D341Med (cell line): Measurements from ENCODE around the gene IFT80.

Experiments
- DNase-seq: peaks from one replicate; pipeline ENCODE4 v3.0.0; 2012; ENCODE audit warnings: low spot score

IFT80 gene

GRCh38 chr3:160400702-160401150, 1.7 kb upstream of the IFT80 start:
- DNase-seq, result peak; percentile 48

GRCh38 chr3:160400030-160400701, 1.1 kb upstream of the IFT80 start:
- DNase-seq, result peak; percentile 37

GRCh38 chr3:160398820-160399124, 253 bp downstream of the IFT80 start:
- no peak for DNase-seq

GRCh38 chr3:160395297-160395696, 3.7 kb downstream of the IFT80 start:
- peak; percentile 34 for DNase-seq

GRCh38 chr3:160394009-160394392, 5.0 kb downstream of the IFT80 start:
- DNase-seq, result no peak

- DNase-seq, result no peak
Observed at GRCh38 chr3:160393346-160394008, 5.5 kb downstream of the IFT80 start.

GRCh38 chr3:160392798-160393197, 6.2 kb downstream of the IFT80 start:
- DNase-seq, result no peak

GRCh38 chr3:160390565-160391138, 8.4 kb downstream of the IFT80 start:
- no peak for DNase-seq

- no peak for DNase-seq
Observed at GRCh38 chr3:160384639-160385318, 14.2 kb downstream of the IFT80 start.

- DNase-seq, result no peak
Observed at GRCh38 chr3:160381470-160381869, 17.6 kb downstream of the IFT80 start.

- DNase-seq, result no peak
Observed at GRCh38 chr3:160379628-160380214, 19.3 kb downstream of the IFT80 start.

GRCh38 chr3:160378331-160379109, 20.5 kb downstream of the IFT80 start:
- DNase-seq, result no peak

GRCh38 chr3:160376681-160377080, 22.3 kb downstream of the IFT80 start:
- no peak for DNase-seq

GRCh38 chr3:160374925-160375324, 24.1 kb downstream of the IFT80 start:
- DNase-seq, result no peak

GRCh38 chr3:160374472-160374871, 24.6 kb downstream of the IFT80 start:
- DNase-seq, result no peak

- no peak for DNase-seq
Observed at GRCh38 chr3:160373655-160374054, 25.4 kb downstream of the IFT80 start.

- no peak for DNase-seq
Observed at GRCh38 chr3:160372780-160373179, 26.2 kb downstream of the IFT80 start.

GRCh38 chr3:160370987-160371857, 27.8 kb downstream of the IFT80 start:
- DNase-seq, result peak; percentile 67

- DNase-seq, result no peak
Observed at GRCh38 chr3:160369784-160370183, 29.2 kb downstream of the IFT80 start.

- no peak for DNase-seq
Observed at GRCh38 chr3:160368804-160369203, 30.2 kb downstream of the IFT80 start.
